GM12878 (cell line): Measurements from ENCODE around the gene DNAJB2. TPM values are rescaled to one million over a fixed set of nuclear protein-coding genes. Genes with fewer than 3 reads are reported as not detected.

Experiments used
- BRCA1 ChIP-seq: IDR thresholded peaks from 2 replicates; pipeline ENCODE4 v1.6.1; 2011; ENCODE audit warnings: low read depth, low read length, improper control_type of control experiment
- FOS ChIP-seq: IDR thresholded peaks from 3 replicates; pipeline ENCODE4 v1.6.1; 2011; ENCODE audit warnings: borderline replicate concordance; ENCODE audit not compliant: insufficient read length; ENCODE audit errors: extremely low read depth
- HSF1 ChIP-seq: fragments of 150-350 bp; IDR thresholded peaks from 2 replicates; pipeline ENCODE4 v1.6.1; 2014; ENCODE audit warnings: mild to moderate bottlenecking, low read depth, low read length
- KAT2A ChIP-seq: conservative IDR thresholded peaks from 2 replicates; pipeline ENCODE4 v1.6.1; 2011; ENCODE audit warnings: low read depth, low read length; ENCODE audit not compliant: control insufficient read depth
- TARDBP ChIP-seq: IDR thresholded peaks from 2 replicates; pipeline ENCODE4 v1.6.1; 2016; ENCODE audit warnings: borderline replicate concordance
- polyA plus RNA-seq, 11 experiments: library from polyadenylated mRNA; depleted of rRNA in 4 of 11; unstranded in 6 of 11; stranded (reverse) in 5 of 11; fragments of >200 nt; fragmentation: Nextera tagmentation in 4 of 11; fragmentation: Illumina TruSeq in 1 of 11; extraction: Ambion mirVana in 4 of 11; extraction: Trizol in 1 of 11; gene quantifications; 1 replicate in 1 of 11; 2 replicates in 10 of 11; pipeline versions ENCODE4 v1.2.1 to v1.2.3, GENCODE V29; 2011 to 2016; ENCODE audit warnings: inconsistent platforms in 2 of 11, missing spikeins in 2 of 11, low read depth in 1 of 11
- total RNA-seq, 4 experiments: library from RNA; depleted of rRNA in 3 of 4; stranded (reverse); fragments of >200 nt in 3 of 4; fragmentation: Illumina TruSeq in 1 of 4; extraction: Trizol in 1 of 4; gene quantifications; 2 replicates each; pipeline versions ENCODE4 v1.2.1 to v1.2.3, GENCODE V29; 2013 to 2021
- TF ChIP-seq, protein P1 (sequence below): fragments of 450-650 bp; IDR thresholded peaks from 2 replicates; pipeline ENCODE4 v1.6.1; 2016; ENCODE audit warnings: mild to moderate bottlenecking, moderate library complexity, borderline replicate concordance
- TF ChIP-seq, protein P2 (sequence below): fragments of 450-650 bp; IDR thresholded peaks from 2 replicates; pipeline ENCODE4 v1.6.1; 2017; ENCODE audit warnings: borderline replicate concordance

Gene DNAJB2
- total and polyA plus RNA-seq, 10 of the 15 experiments (the other 5 are each of a cell fraction or from before 2014, with no cell fraction given) = 0.26 to 36.5 (median 12.5) TPM

DNA sequence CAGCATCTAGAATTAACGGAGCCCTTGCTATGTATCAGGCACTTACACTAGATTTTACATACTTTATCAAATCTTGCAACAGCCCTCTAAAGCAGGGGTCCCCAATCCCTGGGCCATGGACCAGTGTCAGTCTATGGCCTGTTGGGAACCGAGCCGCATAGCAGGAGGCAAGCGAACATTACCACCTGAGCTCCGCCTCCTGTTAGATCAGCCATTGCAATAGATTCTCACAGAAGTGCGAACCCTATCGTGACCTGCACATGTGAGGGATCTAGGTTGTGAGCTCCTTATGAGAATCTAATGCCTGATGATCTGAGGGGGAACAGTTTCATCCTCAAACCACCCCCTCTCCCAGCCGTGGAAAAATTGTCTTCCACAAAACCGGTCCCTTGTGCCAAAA lies 13.4 kb downstream of the DNAJB2 start (continued):
- TF ChIP-seq, protein P1, sequence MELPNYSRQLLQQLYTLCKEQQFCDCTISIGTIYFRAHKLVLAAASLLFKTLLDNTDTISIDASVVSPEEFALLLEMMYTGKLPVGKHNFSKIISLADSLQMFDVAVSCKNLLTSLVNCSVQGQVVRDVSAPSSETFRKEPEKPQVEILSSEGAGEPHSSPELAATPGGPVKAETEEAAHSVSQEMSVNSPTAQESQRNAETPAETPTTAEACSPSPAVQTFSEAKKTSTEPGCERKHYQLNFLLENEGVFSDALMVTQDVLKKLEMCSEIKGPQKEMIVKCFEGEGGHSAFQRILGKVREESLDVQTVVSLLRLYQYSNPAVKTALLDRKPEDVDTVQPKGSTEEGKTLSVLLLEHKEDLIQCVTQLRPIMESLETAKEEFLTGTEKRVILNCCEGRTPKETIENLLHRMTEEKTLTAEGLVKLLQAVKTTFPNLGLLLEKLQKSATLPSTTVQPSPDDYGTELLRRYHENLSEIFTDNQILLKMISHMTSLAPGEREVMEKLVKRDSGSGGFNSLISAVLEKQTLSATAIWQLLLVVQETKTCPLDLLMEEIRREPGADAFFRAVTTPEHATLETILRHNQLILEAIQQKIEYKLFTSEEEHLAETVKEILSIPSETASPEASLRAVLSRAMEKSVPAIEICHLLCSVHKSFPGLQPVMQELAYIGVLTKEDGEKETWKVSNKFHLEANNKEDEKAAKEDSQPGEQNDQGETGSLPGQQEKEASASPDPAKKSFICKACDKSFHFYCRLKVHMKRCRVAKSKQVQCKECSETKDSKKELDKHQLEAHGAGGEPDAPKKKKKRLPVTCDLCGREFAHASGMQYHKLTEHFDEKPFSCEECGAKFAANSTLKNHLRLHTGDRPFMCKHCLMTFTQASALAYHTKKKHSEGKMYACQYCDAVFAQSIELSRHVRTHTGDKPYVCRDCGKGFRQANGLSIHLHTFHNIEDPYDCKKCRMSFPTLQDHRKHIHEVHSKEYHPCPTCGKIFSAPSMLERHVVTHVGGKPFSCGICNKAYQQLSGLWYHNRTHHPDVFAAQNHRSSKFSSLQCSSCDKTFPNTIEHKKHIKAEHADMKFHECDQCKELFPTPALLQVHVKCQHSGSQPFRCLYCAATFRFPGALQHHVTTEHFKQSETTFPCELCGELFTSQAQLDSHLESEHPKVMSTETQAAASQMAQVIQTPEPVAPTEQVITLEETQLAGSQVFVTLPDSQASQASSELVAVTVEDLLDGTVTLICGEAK = no peak
- no peak for TF ChIP-seq BRCA1
- no peak for TF ChIP-seq FOS
- TF ChIP-seq TARDBP = no peak
- TF ChIP-seq KAT2A = no peak
- TF ChIP-seq HSF1 = no peak
- TF ChIP-seq, protein P2, sequence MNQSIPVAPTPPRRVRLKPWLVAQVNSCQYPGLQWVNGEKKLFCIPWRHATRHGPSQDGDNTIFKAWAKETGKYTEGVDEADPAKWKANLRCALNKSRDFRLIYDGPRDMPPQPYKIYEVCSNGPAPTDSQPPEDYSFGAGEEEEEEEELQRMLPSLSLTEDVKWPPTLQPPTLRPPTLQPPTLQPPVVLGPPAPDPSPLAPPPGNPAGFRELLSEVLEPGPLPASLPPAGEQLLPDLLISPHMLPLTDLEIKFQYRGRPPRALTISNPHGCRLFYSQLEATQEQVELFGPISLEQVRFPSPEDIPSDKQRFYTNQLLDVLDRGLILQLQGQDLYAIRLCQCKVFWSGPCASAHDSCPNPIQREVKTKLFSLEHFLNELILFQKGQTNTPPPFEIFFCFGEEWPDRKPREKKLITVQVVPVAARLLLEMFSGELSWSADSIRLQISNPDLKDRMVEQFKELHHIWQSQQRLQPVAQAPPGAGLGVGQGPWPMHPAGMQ = no peak
